ENCODE results near the gene SLC13A2. TPM values are rescaled to one million over a fixed set of nuclear protein-coding genes. Genes with fewer than 3 reads are reported as not detected.

The SLC13A2 gene
- total RNA-seq, 2 donors from 2014 or later = not detected

DNA sequence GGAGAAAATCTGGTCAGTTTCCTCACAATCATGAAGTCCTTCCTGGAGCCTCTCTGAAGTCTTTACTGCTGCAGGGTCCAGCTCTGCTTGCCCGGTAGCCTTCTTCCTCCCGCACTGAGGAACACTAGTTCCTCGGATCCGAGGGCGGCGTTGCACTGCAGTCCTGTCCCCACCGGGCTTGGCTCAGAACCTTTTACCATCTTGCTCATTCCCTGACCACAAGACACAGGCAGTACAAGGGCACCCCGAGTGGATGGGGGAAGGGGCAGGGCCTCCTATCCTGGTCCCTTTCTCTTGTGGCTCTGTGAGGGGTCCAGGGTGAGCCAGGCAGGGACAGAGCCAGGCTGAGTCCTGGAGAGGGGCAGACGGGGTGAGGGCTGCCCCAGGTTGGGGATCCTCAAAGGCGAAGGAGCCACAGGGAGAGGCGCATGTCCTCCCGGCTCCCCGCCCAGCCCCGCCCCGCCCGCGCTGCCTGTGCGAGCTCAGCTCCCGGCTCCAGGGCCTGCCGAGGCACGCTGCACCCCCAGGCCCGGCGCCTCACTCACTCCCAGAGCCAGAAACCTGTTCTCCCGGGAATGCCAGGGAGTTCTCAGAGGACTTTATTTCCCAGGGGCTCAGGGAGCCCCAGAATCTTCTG is 34.2 kb downstream of the SLC13A2 start:
- no peak for DNase-seq (ENCODE audit: low spot score)
- Histone ChIP-seq H3K27me3 (replicated peaks; ENCODE audit: insufficient read depth) (no peaks in the 10 kb centered on the region), H3K4me1 (ENCODE audit: control insufficient read depth in 1 of 2, low read depth in 2 of 2) (no peaks in the 10 kb centered on the region), H3K27ac (no peak overlapping the region), H3K4me3 (no peak overlapping the region), H3K9me3 (no peaks in the 10 kb centered on the region), H3K36me3 (no peaks in the 10 kb centered on the region)
- TF ChIP-seq, protein P1, sequence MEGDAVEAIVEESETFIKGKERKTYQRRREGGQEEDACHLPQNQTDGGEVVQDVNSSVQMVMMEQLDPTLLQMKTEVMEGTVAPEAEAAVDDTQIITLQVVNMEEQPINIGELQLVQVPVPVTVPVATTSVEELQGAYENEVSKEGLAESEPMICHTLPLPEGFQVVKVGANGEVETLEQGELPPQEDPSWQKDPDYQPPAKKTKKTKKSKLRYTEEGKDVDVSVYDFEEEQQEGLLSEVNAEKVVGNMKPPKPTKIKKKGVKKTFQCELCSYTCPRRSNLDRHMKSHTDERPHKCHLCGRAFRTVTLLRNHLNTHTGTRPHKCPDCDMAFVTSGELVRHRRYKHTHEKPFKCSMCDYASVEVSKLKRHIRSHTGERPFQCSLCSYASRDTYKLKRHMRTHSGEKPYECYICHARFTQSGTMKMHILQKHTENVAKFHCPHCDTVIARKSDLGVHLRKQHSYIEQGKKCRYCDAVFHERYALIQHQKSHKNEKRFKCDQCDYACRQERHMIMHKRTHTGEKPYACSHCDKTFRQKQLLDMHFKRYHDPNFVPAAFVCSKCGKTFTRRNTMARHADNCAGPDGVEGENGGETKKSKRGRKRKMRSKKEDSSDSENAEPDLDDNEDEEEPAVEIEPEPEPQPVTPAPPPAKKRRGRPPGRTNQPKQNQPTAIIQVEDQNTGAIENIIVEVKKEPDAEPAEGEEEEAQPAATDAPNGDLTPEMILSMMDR (IDR thresholded peaks at IDR 0.05) = no peak
- no peak for ATAC-seq (ENCODE audit: insufficient number of reproducible peaks, low FRiP score, low read depth)

DNA sequence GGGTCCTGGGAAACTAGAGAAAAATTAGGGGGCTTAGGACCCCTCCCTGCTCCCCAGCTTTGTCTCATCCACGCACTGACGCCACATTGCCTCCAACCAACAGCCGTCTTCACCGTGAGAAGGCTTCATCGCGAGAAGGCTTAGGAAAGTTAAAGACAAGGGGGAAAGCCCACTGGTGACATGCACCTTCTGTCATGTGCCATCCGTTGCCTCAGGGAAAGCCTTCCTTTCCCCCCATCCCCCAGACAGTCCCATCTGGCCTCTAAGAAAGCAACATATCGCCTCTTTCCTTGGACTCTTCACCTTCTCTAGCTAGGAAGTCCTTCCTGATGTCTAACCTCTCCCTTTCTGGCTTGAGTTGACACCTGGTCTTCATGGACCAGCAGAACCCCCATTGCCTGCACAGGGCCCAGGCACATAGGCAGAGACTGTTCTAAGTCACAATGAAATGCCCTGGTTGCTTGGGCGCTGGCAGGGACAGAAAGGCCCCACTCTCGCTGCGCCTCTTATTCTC is 34.8 kb downstream of the SLC13A2 start:
- Histone ChIP-seq H3K36me3 (no peaks in the 10 kb centered on the region), H3K4me1 (ENCODE audit: control insufficient read depth in 1 of 2, low read depth in 2 of 2) (no peaks in the 10 kb centered on the region), H3K27ac (no peak overlapping the region), H3K9me3 (no peaks in the 10 kb centered on the region), H3K4me3 (no peak overlapping the region), H3K27me3 (replicated peaks; ENCODE audit: insufficient read depth) (no peaks in the 10 kb centered on the region)
- ATAC-seq (ENCODE audit: insufficient number of reproducible peaks, low FRiP score, low read depth) (no peak), DNase-seq (ENCODE audit: low spot score) (no peak)
- TF ChIP-seq, protein P1 (IDR thresholded peaks at IDR 0.05) = no peak

DNA sequence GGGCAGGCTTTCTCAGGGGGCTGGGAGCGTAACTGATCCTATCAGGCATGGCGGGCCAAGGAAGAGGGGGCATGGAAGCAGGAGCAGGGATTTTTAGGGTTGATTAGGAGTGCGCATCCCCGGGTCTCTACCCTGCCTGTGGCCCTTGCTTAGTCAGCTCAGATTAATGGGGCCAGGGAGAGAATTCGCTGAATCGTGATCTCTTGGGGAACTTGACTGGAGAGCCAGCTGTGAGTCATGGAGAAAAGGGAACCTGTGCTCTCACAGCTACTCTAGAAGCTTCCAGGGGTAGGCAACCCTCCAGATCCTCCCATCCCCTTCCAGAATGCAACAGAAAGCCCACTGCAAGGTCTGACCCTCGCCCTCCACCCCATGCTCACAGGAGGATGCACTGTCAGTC is 36.3 kb downstream of the SLC13A2 start:
- Histone ChIP-seq H3K4me1 (ENCODE audit: control insufficient read depth in 1 of 2, low read depth in 2 of 2) (no peaks in the 10 kb centered on the region), H3K27ac (no peak overlapping the region), H3K36me3 (no peaks in the 10 kb centered on the region), H3K9me3 (no peaks in the 10 kb centered on the region), H3K4me3 (no peak overlapping the region), H3K27me3 (replicated peaks; ENCODE audit: insufficient read depth) (no peaks in the 10 kb centered on the region)
- no peak for DNase-seq (ENCODE audit: low spot score)
- no peak for ATAC-seq (ENCODE audit: insufficient number of reproducible peaks, low FRiP score, low read depth)
- TF ChIP-seq, protein P1 (IDR thresholded peaks at IDR 0.05) = no peak

DNA sequence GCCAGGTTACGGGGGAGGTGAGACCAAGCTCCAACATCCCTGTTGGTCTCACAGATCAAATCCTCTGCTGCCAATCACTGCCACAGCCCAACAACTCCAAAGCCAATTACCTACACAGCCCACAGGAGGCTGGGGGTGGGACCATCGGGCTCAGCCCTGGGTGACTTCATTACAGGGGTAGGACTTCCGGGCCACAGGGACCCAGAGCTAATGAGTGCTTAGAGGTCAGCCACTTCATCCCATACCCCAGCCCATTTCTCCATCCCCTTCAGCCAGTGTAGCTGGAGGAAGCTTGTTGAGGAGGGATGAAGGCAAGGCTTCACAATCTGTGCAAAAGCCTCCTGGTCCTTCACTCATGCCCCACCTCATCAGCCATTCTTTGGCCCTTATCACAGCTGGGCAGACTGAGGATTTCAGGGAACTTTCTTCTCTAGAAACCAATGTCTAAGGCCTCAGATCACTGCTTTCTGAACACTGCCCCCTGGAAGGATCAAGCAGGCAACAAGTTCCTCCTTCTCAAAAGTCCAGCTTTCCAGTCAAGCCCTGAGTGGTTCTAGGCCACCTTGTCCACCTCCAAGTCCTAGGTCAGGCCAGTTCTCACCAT is 38.5 kb downstream of the SLC13A2 start:
- Histone ChIP-seq H3K36me3 (no peaks in the 10 kb centered on the region), H3K27ac (no peak overlapping the region), H3K27me3 (replicated peaks; ENCODE audit: insufficient read depth) (no peaks in the 10 kb centered on the region), H3K9me3 (no peaks in the 10 kb centered on the region), H3K4me1 (ENCODE audit: control insufficient read depth in 1 of 2, low read depth in 2 of 2) (no peaks in the 10 kb centered on the region), H3K4me3 (no peak overlapping the region)
- TF ChIP-seq, protein P1 (IDR thresholded peaks at IDR 0.05) = no peak
- ATAC-seq (ENCODE audit: insufficient number of reproducible peaks, low FRiP score, low read depth) = no peak
- no peak for DNase-seq (ENCODE audit: low spot score)

DNA sequence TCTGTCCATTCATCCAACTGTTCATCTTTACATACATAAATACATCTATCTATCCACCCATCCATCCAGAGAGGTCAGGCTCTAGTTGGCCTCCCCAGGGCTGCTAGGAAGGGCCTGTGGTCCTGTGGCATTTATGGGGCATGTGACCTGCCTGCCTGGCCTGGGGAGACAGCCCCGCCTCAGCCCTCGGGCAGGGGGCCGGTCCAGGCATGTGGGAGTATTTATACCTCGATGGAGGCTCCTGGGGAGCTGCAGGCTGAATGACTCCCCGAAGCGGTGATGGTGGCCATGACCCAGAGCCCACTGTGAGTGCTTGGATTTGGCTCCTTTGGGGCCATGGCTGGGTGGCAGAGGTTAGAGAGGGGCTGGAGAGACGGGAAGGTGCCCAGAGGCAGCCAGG is 40.0 kb downstream of the SLC13A2 start:
- H3K9me3 ChIP-seq = no peaks in the 10 kb centered on the region
- H3K27me3 ChIP-seq (replicated peaks; ENCODE audit: insufficient read depth) = no peaks in the 10 kb centered on the region
- TF ChIP-seq, protein P1 (IDR thresholded peaks at IDR 0.05) = no peak
- no peaks in the 10 kb centered on the region for H3K36me3 ChIP-seq
- no peak for ATAC-seq (ENCODE audit: insufficient number of reproducible peaks, low FRiP score, low read depth)
- DNase-seq (ENCODE audit: low spot score) = no peak
- H3K4me3 ChIP-seq = no peak overlapping the region
- no peaks in the 10 kb centered on the region for H3K4me1 ChIP-seq (ENCODE audit: control insufficient read depth in 1 of 2, low read depth in 2 of 2)
- H3K27ac ChIP-seq = no peak overlapping the region
